ENCODE measurements around the gene HHAT. TPM values are rescaled to one million over a fixed set of nuclear protein-coding genes. Genes with fewer than 3 reads are reported as not detected.
A peak's percentile ranks its signal among the peaks of the same experiment; 100 is the strongest.
"Not testable (repeated sequence)": the region's sequence is repeated elsewhere in the genome, so short reads cannot be mapped to it uniquely, and the experiment has no call there.

HHAT gene
- total RNA-seq, 2 donors from 2014 or later, result 1.2 to 1.5 TPM

DNA sequence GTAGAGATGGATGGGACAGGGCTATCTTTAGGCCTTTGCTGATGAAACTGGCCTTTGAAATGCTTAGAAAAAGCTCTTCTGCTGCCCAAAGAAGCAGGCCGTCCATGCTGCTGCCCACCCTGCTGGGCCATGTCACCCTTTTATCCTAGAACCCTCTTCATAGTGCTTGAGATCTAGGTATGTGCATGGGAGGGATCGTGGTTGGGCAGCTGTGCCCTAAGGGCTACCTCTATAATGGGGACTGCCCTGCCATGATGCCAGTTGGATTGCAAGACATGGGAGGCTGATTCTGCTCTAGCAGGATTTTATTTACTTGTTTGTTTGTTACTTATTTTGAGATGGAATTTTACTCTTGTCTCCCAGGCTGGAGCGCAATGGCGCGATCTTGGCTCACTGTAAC is 69.0 kb downstream of the HHAT start:
- H3K4me3 Mint-ChIP-seq, result no peak overlapping the region
- H3K36me3 Mint-ChIP-seq (ENCODE audit: insufficient read depth in 2 of 2), result peaks cover 0 to 5% of the 10 kb centered on the region in 2 donors
- no peak overlapping the region for H3K27ac Mint-ChIP-seq
- peaks cover 0 to 2% of the 10 kb centered on the region in 2 donors for H3K9me3 Mint-ChIP-seq
- peaks cover 37% of the 10 kb centered on the region for H3K27me3 Mint-ChIP-seq (ENCODE audit: low read depth)
- H3K4me1 Mint-ChIP-seq (ENCODE audit: low read depth), result peaks cover 55% of the 10 kb centered on the region
- ATAC-seq (replicated peaks in 1 of 2) (no peak), DNase-seq (no peak)

DNA sequence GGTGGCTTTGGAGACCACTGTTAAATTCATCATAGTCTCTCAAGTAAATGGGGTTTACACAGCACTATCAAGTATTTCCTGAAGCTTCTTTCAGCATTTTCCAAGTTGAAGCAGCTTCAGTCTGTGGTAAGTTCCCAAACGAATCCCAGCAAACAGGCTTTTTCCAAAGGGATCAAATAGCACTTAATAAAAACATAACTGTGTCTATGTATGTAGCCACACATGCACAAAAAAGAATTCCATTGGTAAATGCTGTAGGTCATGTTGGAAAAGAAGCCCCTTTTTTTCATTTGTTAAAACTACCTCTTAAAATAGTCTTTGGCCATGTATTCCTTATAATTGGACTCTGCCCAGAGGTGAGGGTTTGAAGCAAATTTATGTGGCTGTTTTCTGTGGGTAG is 69.8 kb downstream of the HHAT start:
- H3K27ac Mint-ChIP-seq, result no peak overlapping the region
- peaks cover 55% of the 10 kb centered on the region for H3K4me1 Mint-ChIP-seq (ENCODE audit: low read depth)
- H3K27me3 Mint-ChIP-seq (ENCODE audit: low read depth), result peaks cover 32% of the 10 kb centered on the region
- DNase-seq (no peak), ATAC-seq (replicated peaks in 1 of 2) (no peak)
- H3K9me3 Mint-ChIP-seq, result peaks cover 0 to 2% of the 10 kb centered on the region in 2 donors
- H3K36me3 Mint-ChIP-seq (ENCODE audit: insufficient read depth in 2 of 2), result peaks cover 0 to 5% of the 10 kb centered on the region in 2 donors
- no peak overlapping the region for H3K4me3 Mint-ChIP-seq

- Mint-ChIP-seq H3K36me3 (ENCODE audit: insufficient read depth in 2 of 2) (peaks cover 0 to 5% of the 10 kb centered on the region in 2 donors), H3K4me3 (peak overlapping the region; percentile 60 to 64), H3K27me3 (ENCODE audit: low read depth) (peaks cover 30% of the 10 kb centered on the region), H3K9me3 (peaks cover 0 to 2% of the 10 kb centered on the region in 2 donors), H3K4me1 (ENCODE audit: low read depth) (peaks cover 46% of the 10 kb centered on the region), H3K27ac (no peak overlapping the region)
- DNase-seq, result peak; percentile 57 to 66
- peak; percentile 73 to 77 for ATAC-seq (replicated peaks in 1 of 2)
Observed at GRCh38 chr1:210400043-210400840, 71.5 kb downstream of the HHAT start.

DNA sequence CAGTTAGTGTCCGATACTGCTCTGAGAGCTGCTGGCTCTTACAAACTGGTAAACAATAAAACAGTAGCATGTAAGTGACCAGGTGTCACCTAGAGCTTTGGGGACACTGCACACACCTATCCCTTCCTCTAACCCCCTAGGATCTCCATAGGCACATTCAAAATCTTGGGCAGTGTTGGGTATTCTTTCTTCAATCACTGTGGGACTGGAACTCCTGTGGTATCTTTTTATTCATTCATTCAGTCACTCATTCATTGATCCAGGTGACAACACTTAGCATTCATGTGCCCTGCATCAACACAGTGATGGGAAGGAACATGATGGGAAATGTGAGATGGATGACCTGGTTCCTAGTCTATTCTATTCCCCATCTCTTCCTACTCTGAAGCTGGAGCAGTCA is 73.9 kb downstream of the HHAT start:
- Mint-ChIP-seq H3K4me3 (no peak overlapping the region), H3K27me3 (ENCODE audit: low read depth) (peaks cover 25% of the 10 kb centered on the region), H3K27ac (no peak overlapping the region), H3K36me3 (ENCODE audit: insufficient read depth in 2 of 2) (no peaks in the 10 kb centered on the region), H3K4me1 (ENCODE audit: low read depth) (peaks cover 39% of the 10 kb centered on the region), H3K9me3 (no peaks in the 10 kb centered on the region)
- no peak for DNase-seq
- ATAC-seq (replicated peaks in 1 of 2), result no peak

DNA sequence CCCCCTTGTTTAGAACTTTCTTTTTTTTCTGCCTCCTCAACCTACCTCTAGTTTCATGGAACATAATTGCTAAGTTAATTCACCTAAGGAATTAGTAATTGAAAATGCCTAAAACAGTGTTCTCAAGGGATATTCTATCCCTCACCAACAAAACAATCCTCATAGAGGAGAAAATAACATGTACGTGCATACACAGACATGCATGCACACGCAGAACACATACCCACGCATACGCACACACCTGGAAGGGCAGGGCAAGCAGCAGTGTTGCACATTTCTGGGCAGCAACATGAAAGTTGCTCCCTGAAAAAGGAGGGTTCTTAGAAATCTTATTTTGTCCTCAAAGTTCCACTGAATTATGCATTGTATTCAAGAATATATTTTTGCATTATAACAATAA is 76.6 kb downstream of the HHAT start:
- no peaks in the 10 kb centered on the region for H3K36me3 Mint-ChIP-seq (ENCODE audit: insufficient read depth in 2 of 2)
- peaks cover 25% of the 10 kb centered on the region for H3K27me3 Mint-ChIP-seq (ENCODE audit: low read depth)
- H3K9me3 Mint-ChIP-seq, result no peaks in the 10 kb centered on the region
- ATAC-seq (replicated peaks in 1 of 2) (no peak), DNase-seq (no peak)
- peaks cover 12% of the 10 kb centered on the region for H3K4me1 Mint-ChIP-seq (ENCODE audit: low read depth)
- H3K4me3 Mint-ChIP-seq, result no peak overlapping the region
- no peak overlapping the region for H3K27ac Mint-ChIP-seq

DNA sequence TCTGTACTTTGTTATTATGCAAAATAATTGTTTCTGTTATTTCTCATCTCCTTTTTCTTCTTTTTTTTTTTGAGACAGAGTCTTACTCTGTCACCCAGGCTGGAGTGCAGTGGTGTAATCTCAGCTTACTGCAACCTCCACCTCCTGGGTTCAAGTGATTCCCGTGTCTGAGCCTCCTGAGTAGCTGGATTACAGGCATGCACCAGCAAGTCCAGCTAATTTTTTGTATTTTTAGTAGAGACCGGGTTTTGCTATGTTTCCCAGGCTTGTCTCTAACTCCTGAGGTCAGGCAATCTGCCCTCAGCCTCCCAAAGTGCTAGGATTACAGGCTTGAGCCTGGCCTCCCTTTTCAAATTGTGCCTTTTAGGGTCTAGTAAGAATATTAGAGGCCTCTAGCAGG is 77.6 kb downstream of the HHAT start:
- not testable (repeated sequence) for H3K9me3 Mint-ChIP-seq, H3K4me3 Mint-ChIP-seq

DNA sequence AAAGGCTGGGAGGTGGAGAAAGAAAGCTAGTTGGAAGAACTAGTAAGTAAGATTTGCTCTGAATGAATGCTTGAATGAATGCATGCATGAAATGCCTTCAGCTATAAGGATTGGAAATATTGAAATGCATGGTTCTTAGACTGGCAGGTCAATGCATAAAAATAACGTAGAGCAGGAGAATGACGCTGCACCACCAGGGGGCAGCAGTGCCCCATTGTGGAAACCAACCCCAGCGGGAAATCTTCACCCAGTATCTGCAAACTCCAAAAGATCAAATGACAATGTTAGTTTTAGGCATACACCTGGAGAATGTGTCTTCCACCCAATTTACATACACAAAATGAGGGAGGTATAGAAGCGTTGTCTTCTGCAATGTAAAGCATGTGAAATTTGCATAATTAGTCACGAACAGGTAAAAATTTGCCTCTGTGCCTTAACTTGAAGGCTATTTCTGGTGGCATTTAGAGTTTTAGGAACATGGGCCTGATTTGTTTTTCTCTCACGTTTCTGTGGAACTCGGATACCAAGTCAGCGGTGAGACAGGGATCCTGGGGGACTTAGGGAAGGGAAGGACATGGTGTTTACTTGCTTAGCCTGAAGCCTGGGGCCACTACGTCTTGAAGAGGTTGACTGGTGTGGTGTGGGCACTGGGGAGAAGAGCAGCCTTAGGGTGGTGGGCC is 78.6 kb downstream of the HHAT start:
- H3K27ac Mint-ChIP-seq, result no peak overlapping the region
- ATAC-seq (replicated peaks in 1 of 2), result peak; percentile 73 to 79
- peaks cover 20% of the 10 kb centered on the region for H3K27me3 Mint-ChIP-seq (ENCODE audit: low read depth)
- H3K4me1 Mint-ChIP-seq (ENCODE audit: low read depth), result peaks cover 10% of the 10 kb centered on the region
- peak; percentile 74 to 86 for DNase-seq
- no peaks in the 10 kb centered on the region for H3K9me3 Mint-ChIP-seq
- H3K4me3 Mint-ChIP-seq, result no peak overlapping the region
- no peaks in the 10 kb centered on the region for H3K36me3 Mint-ChIP-seq (ENCODE audit: insufficient read depth in 2 of 2)

More for the DNA sequence above, 77.6 kb downstream of the HHAT start:
- H3K27ac Mint-ChIP-seq; H3K4me1 Mint-ChIP-seq (ENCODE audit: low read depth); H3K36me3 Mint-ChIP-seq (ENCODE audit: insufficient read depth in 2 of 2); ATAC-seq (replicated peaks in 1 of 2); DNase-seq: not testable (repeated sequence)
- peaks cover 25% of the 10 kb centered on the region for H3K27me3 Mint-ChIP-seq (ENCODE audit: low read depth)

DNA sequence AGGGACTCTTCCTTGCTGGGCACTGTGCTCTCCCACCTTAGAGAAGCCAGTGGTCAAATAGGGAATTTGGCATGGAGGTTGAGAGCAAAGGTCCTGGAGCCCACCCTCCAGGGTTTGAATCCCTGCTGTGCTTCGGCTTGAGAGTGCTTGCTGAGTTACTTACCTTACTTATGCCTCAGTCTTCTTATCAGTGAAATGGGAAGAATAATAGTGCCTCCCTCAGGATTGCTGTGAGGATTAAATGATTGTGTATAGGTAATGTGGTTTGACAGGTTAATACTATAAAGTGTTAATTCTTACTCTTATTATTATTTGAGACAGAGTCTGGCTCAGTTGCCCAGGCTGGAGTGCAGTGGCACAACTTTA is 79.2 kb downstream of the HHAT start:
- no peak overlapping the region for H3K4me3 Mint-ChIP-seq
- DNase-seq, result no peak
- ATAC-seq (replicated peaks in 1 of 2), result no peak
- no peak overlapping the region for H3K27ac Mint-ChIP-seq
- H3K9me3 Mint-ChIP-seq, result no peaks in the 10 kb centered on the region
- H3K4me1 Mint-ChIP-seq (ENCODE audit: low read depth), result peaks cover 11% of the 10 kb centered on the region
- no peaks in the 10 kb centered on the region for H3K36me3 Mint-ChIP-seq (ENCODE audit: insufficient read depth in 2 of 2)
- H3K27me3 Mint-ChIP-seq (ENCODE audit: low read depth), result peaks cover 14% of the 10 kb centered on the region

GRCh38 chr1:210412240-210412639 is 83.5 kb downstream of the HHAT start:
- peaks cover 8% of the 10 kb centered on the region for H3K4me1 Mint-ChIP-seq (ENCODE audit: low read depth)
- peak in 1 of 2 donors; percentile 38 for ATAC-seq (replicated peaks in 1 of 2)
- no peaks in the 10 kb centered on the region for H3K27me3 Mint-ChIP-seq (ENCODE audit: low read depth)
- no peak overlapping the region for H3K4me3 Mint-ChIP-seq
- H3K27ac Mint-ChIP-seq, result no peak overlapping the region
- no peaks in the 10 kb centered on the region for H3K36me3 Mint-ChIP-seq (ENCODE audit: insufficient read depth in 2 of 2)
- H3K9me3 Mint-ChIP-seq, result no peaks in the 10 kb centered on the region
- no peak for DNase-seq

DNA sequence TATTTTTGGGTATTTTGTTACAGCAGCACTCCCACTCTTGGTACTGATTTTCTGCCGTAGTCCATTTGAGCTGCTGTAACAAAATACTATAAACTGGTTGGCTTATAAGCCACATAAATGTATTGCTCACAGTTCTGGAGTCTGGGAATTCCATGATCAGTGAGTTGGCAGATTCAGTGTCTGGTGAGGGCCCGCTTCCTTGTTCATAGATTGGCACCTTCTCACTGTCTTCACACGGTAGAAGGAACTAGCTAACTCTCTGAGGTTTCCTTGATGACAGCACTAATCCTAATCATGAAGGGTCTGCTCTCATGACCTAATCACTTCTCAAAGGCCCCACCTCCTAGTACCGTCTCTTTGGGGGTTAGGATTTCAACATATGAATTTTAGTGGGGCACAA is 85.2 kb downstream of the HHAT start:
- H3K9me3 Mint-ChIP-seq, result no peaks in the 10 kb centered on the region
- H3K4me1 Mint-ChIP-seq (ENCODE audit: low read depth), result peaks cover 6% of the 10 kb centered on the region
- no peaks in the 10 kb centered on the region for H3K27me3 Mint-ChIP-seq (ENCODE audit: low read depth)
- no peaks in the 10 kb centered on the region for H3K36me3 Mint-ChIP-seq (ENCODE audit: insufficient read depth in 2 of 2)
- DNase-seq (no peak), ATAC-seq (replicated peaks in 1 of 2) (no peak)
- no peak overlapping the region for H3K4me3 Mint-ChIP-seq
- H3K27ac Mint-ChIP-seq, result no peak overlapping the region

DNA sequence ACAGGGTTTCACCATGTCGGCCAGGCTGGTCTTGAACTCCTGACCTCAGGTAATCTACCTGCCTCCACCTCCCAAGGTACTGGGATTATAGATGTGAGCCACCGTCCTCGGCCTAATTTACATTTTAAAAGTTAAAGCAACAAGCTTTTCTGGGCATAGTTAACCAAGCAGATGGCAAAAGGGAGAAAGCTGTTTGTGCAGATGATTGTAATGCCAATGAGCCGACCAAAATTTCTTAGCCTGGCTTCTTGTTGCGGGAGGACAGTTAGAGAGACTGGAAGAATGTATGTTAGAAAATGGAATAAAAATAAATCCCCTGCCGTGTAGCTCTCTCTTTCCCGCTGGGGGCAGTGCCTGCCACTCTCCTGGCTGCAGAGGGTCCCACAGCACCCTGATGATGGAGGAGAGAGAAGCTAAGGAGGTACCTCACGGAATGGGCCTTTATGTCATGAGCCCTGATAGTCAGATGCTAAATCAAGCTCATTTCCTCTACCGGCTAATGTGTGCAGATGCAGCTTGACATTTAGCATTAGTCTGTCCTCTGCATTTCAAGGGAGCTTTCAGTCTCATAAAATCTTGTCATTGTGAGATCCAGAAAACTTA is 87.2 kb downstream of the HHAT start:
- Mint-ChIP-seq H3K27me3 (ENCODE audit: low read depth) (no peaks in the 10 kb centered on the region), H3K36me3 (ENCODE audit: insufficient read depth in 2 of 2) (no peaks in the 10 kb centered on the region), H3K4me1 (ENCODE audit: low read depth) (peaks cover 6% of the 10 kb centered on the region), H3K4me3 (no peak overlapping the region), H3K27ac (no peak overlapping the region), H3K9me3 (no peaks in the 10 kb centered on the region)
- DNase-seq (no peak), ATAC-seq (replicated peaks in 1 of 2) (no peak)

DNA sequence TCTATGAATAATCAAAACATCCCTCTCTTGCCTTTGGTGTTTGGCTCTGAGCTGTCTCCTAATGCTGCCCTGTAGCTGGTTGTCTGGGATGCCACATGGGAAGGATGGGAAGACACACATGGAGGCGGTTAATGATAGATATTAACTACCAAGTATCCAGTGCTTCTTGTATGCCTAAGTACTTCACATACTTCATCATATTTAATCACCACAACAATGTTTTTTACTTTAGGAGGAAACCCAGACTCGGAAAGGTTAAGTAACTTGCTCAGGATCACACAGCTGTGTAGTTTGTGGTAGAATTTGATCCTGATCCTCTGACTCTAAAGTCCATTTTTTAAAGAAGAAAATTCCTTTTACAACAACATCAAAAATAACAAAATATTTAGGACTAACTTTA is 88.0 kb downstream of the HHAT start:
- H3K36me3 Mint-ChIP-seq (ENCODE audit: insufficient read depth in 2 of 2), result no peaks in the 10 kb centered on the region
- H3K27me3 Mint-ChIP-seq (ENCODE audit: low read depth), result no peaks in the 10 kb centered on the region
- peaks cover 6% of the 10 kb centered on the region for H3K4me1 Mint-ChIP-seq (ENCODE audit: low read depth)
- no peaks in the 10 kb centered on the region for H3K9me3 Mint-ChIP-seq
- DNase-seq, result no peak
- no peak for ATAC-seq (replicated peaks in 1 of 2)
- H3K27ac Mint-ChIP-seq, result no peak overlapping the region
- no peak overlapping the region for H3K4me3 Mint-ChIP-seq

DNA sequence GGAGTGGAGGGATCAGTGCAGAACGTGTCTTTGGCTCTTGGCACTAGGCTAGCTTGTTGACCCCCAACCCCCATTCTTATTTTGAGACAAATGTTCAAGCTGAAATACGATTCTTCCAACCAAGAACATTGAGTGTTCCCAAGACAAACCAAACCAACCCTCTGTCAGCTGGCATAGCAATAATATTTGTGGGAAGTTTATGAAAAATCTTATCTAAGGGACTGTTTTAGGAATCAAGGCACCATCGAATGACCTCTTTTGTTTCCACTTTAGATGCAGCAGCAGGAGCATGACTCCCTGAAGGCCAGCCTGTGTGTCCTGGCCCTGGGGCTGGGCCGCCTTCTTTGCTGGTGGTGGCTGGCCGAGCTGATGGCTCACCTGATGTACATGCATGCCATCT is 89.2 kb downstream of the HHAT start:
- no peak overlapping the region for H3K27ac Mint-ChIP-seq
- no peak for DNase-seq
- no peaks in the 10 kb centered on the region for H3K4me1 Mint-ChIP-seq (ENCODE audit: low read depth)
- H3K36me3 Mint-ChIP-seq (ENCODE audit: insufficient read depth in 2 of 2), result no peaks in the 10 kb centered on the region
- H3K4me3 Mint-ChIP-seq, result no peak overlapping the region
- ATAC-seq (replicated peaks in 1 of 2), result no peak
- H3K27me3 Mint-ChIP-seq (ENCODE audit: low read depth), result no peaks in the 10 kb centered on the region
- no peaks in the 10 kb centered on the region for H3K9me3 Mint-ChIP-seq
